ENCODE data around the gene CSTPP1.

- TF ChIP-seq, protein P1, sequence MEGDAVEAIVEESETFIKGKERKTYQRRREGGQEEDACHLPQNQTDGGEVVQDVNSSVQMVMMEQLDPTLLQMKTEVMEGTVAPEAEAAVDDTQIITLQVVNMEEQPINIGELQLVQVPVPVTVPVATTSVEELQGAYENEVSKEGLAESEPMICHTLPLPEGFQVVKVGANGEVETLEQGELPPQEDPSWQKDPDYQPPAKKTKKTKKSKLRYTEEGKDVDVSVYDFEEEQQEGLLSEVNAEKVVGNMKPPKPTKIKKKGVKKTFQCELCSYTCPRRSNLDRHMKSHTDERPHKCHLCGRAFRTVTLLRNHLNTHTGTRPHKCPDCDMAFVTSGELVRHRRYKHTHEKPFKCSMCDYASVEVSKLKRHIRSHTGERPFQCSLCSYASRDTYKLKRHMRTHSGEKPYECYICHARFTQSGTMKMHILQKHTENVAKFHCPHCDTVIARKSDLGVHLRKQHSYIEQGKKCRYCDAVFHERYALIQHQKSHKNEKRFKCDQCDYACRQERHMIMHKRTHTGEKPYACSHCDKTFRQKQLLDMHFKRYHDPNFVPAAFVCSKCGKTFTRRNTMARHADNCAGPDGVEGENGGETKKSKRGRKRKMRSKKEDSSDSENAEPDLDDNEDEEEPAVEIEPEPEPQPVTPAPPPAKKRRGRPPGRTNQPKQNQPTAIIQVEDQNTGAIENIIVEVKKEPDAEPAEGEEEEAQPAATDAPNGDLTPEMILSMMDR (IDR thresholded peaks at IDR 0.05): no peak
- TF ChIP-seq POLR2AphosphoS5 (IDR thresholded peaks at IDR 0.05) (no peak), POLR2A (IDR thresholded peaks at IDR 0.05) (no peak)
These were observed 135.3 kb downstream of the CSTPP1 start for GRCh38 chr11:47071791-47072261.

All from stomach (tissue), 4 donors.